H1 (cell line): ENCODE measurements around the gene CYP2E1. TPM values are rescaled to one million over a fixed set of nuclear protein-coding genes. Genes with fewer than 3 reads are reported as not detected.

Experiments used
- ATF3 ChIP-seq: IDR thresholded peaks from 2 replicates; pipeline ENCODE4 v1.6.1; 2011; ENCODE audit warnings: low read depth, mild to moderate bottlenecking, low read length; ENCODE audit not compliant: insufficient read depth
- CHD2 ChIP-seq: IDR thresholded peaks from 2 replicates; pipeline ENCODE4 v1.6.1; 2012; ENCODE audit warnings: low read length, improper control_type of control experiment
- CHD7 ChIP-seq: fragments of 300-600 bp; sonication (generic); IDR thresholded peaks from 2 replicates; pipeline ENCODE4 v1.7.1; 2012; ENCODE audit warnings: low read length, moderate library complexity, mild to moderate bottlenecking, inconsistent platforms; ENCODE audit not compliant: insufficient replicate concordance
- KDM4A ChIP-seq: IDR thresholded peaks from one replicate; pipeline ENCODE4 v1.7.1; 2012; ENCODE audit warnings: low read depth, mild to moderate bottlenecking, moderate library complexity, low read length, inconsistent platforms; ENCODE audit not compliant: severe bottlenecking
- NANOG ChIP-seq: IDR thresholded peaks from 2 replicates; pipeline ENCODE4 v1.6.1; 2011; ENCODE audit warnings: low read length, low read depth, mild to moderate bottlenecking, inconsistent platforms; ENCODE audit not compliant: insufficient read depth, poor library complexity, severe bottlenecking
- POLR2A ChIP-seq, 2 experiments: IDR thresholded peaks; 1 replicate in 1 of 2; 2 replicates in 1 of 2; pipeline ENCODE4 v1.6.1; 2011; ENCODE audit warnings: low read depth in 2 of 2, low read length in 2 of 2, mild to moderate bottlenecking in 2 of 2; ENCODE audit errors: control extremely low read depth in 1 of 2
- RFX5 ChIP-seq: IDR thresholded peaks from 2 replicates; pipeline ENCODE4 v1.6.1; 2011; ENCODE audit warnings: low read depth, low read length, improper control_type of control experiment, borderline replicate concordance
- RXRA ChIP-seq: IDR thresholded peaks from 2 replicates; pipeline ENCODE4 v1.6.1; 2011; ENCODE audit warnings: low read depth, mild to moderate bottlenecking, low read length, moderate library complexity; ENCODE audit not compliant: insufficient read depth
- TBP ChIP-seq: IDR thresholded peaks from 2 replicates; pipeline ENCODE4 v1.6.1; 2011; ENCODE audit warnings: low read depth, low read length, improper control_type of control experiment
- TCF12 ChIP-seq: IDR thresholded peaks from 2 replicates; pipeline ENCODE4 v1.6.1; 2011; ENCODE audit warnings: low read depth, mild to moderate bottlenecking, low read length
- USF2 ChIP-seq: IDR thresholded peaks from 2 replicates; pipeline ENCODE4 v1.6.1; 2011; ENCODE audit warnings: low read length, improper control_type of control experiment
- polyA plus RNA-seq, 7 experiments: library from polyadenylated mRNA; depleted of rRNA in 3 of 7; stranded (reverse) in 5 of 7; unstranded in 2 of 7; fragments of >200 nt in 5 of 7; fragments of 200-250 nt in 2 of 7; gene quantifications; 1 replicate in 5 of 7; 2 replicates in 1 of 7; 4 replicates in 1 of 7; pipeline versions ENCODE4 v1.2.1 to v1.2.3, GENCODE V29; 2011 to 2013; ENCODE audit warnings: missing spikeins in 2 of 7, mixed read lengths in 2 of 7
- total RNA-seq: library from RNA; stranded (reverse); fragmentation: NEBNext Ultra II Directional; extraction: Animal tissue kit (Norgen Biotek cat#: 25700); gene quantifications from 2 replicates; pipeline ENCODE4 v1.2.1, GENCODE V29; 2021

Gene CYP2E1
- total and polyA plus RNA-seq, 2 of the 8 experiments (the other 6 are each of a cell fraction or from before 2014, with no cell fraction given), result 0.11 TPM; not detected in 1

GRCh38 chr10:133530506-133530905, 3.3 kb downstream of the CYP2E1 start (continued):
- no peak for TF ChIP-seq CHD7
- no peak for TF ChIP-seq POLR2A (IDR thresholded peaks at IDR 0.05; ENCODE audit: control extremely low read depth in 1 of 2, low read depth in 2 of 2, low read length in 2 of 2)
- TF ChIP-seq NANOG, result no peak
- TF ChIP-seq RXRA, result no peak
- TF ChIP-seq KDM4A, result no peak
- TF ChIP-seq TBP, result no peak
- TF ChIP-seq TCF12, result no peak
- TF ChIP-seq CHD2, result no peak
- TF ChIP-seq ATF3, result no peak
- TF ChIP-seq RFX5, result no peak
- no peak for TF ChIP-seq USF2
